Calu3 (cell line): Measurements from ENCODE around the gene DOK7. TPM values are rescaled to one million over a fixed set of nuclear protein-coding genes. Genes with fewer than 3 reads are reported as not detected.

ENCODE experiments used
- BruUV-seq: library from RNA; stranded (reverse); fragments of 400-500 nt; replicated peaks from 2 replicates; lab custom pipeline; 2021; lab: Mats Ljungman, UMichigan
- CTCF ChIA-PET: fragments of 300-600 bp; sonication (Branson Sonifier 250); formaldehyde crosslinking; loops from one replicate; lab custom pipeline; 2022; ENCODE audit warnings: antibody characterized with exemption; lab: Charles Lee
- DNase-seq: peaks from one replicate; pipeline ENCODE4 v3.0.0; 2022
- H3K27ac Mint-ChIP-seq: one replicate; pipeline ENCODE4 v1.8.0; 2022; ENCODE audit warnings: mixed read lengths; ENCODE audit not compliant: unreplicated experiment
- H3K27me3 Mint-ChIP-seq: one replicate; pipeline ENCODE4 v1.8.0; 2022; ENCODE audit warnings: mixed read lengths; ENCODE audit not compliant: unreplicated experiment
- H3K36me3 Mint-ChIP-seq: one replicate; pipeline ENCODE4 v1.8.0; 2022; ENCODE audit warnings: mild to moderate bottlenecking, moderate library complexity, mixed read lengths; ENCODE audit not compliant: insufficient read depth, unreplicated experiment
- H3K4me1 Mint-ChIP-seq: one replicate; pipeline ENCODE4 v1.8.0; 2022; ENCODE audit warnings: mild to moderate bottlenecking, low read depth, mixed read lengths; ENCODE audit not compliant: unreplicated experiment
- H3K4me3 Mint-ChIP-seq: one replicate; pipeline ENCODE4 v1.8.0; 2022; ENCODE audit warnings: mild to moderate bottlenecking, low read depth, moderate library complexity, mixed read lengths; ENCODE audit not compliant: unreplicated experiment
- H3K9me3 Mint-ChIP-seq: one replicate; pipeline ENCODE4 v1.8.0; 2022; ENCODE audit warnings: low read depth, mixed read lengths; ENCODE audit not compliant: unreplicated experiment
- intact Hi-C: fragments of 100-400 bp; cut with micrococcal nuclease; formaldehyde crosslinking; loops from one replicate; pipeline ENCODE4 v1.10.0; 2022; ENCODE audit not compliant: unreplicated experiment
- total RNA-seq: library from RNA; stranded (reverse); gene quantifications from 2 replicates; pipeline ENCODE4 v1.2.3, GENCODE V29; 2022
- TF ChIP-seq, protein P1 (sequence below): fragments of 200-600 bp; IDR thresholded peaks from one replicate; pipeline ENCODE4 v1.8.0; 2022; ENCODE audit warnings: antibody characterized with exemption; ENCODE audit not compliant: unreplicated experiment

Gene DOK7
- total RNA-seq, 1 experiment from 2014 or later: 2.7 TPM

- BruUV-seq: no TSS peak
- Mint-ChIP-seq H3K4me3 (no peak overlapping the region), H3K27me3 (no peaks in the 10 kb centered on the region), H3K4me1 (no peaks in the 10 kb centered on the region), H3K9me3 (no peaks in the 10 kb centered on the region), H3K36me3 (no peaks in the 10 kb centered on the region), H3K27ac (no peak overlapping the region)
- TF ChIP-seq, protein P1, sequence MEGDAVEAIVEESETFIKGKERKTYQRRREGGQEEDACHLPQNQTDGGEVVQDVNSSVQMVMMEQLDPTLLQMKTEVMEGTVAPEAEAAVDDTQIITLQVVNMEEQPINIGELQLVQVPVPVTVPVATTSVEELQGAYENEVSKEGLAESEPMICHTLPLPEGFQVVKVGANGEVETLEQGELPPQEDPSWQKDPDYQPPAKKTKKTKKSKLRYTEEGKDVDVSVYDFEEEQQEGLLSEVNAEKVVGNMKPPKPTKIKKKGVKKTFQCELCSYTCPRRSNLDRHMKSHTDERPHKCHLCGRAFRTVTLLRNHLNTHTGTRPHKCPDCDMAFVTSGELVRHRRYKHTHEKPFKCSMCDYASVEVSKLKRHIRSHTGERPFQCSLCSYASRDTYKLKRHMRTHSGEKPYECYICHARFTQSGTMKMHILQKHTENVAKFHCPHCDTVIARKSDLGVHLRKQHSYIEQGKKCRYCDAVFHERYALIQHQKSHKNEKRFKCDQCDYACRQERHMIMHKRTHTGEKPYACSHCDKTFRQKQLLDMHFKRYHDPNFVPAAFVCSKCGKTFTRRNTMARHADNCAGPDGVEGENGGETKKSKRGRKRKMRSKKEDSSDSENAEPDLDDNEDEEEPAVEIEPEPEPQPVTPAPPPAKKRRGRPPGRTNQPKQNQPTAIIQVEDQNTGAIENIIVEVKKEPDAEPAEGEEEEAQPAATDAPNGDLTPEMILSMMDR: no peak
- no peak for DNase-seq
- CTCF ChIA-PET: no interaction called here
- intact Hi-C loops: no loop called here
These were observed 47.5 kb upstream of the DOK7 start for GRCh38 chr4:3415471-3416141.

GRCh38 chr4:3416270-3416669, 46.8 kb upstream of the DOK7 start:
- no peak overlapping the region for H3K27ac Mint-ChIP-seq

GRCh38 chr4:3416821-3417221, 46.3 kb upstream of the DOK7 start:
- no peaks in the 10 kb centered on the region for H3K27me3 Mint-ChIP-seq
- TF ChIP-seq, protein P1: no peak
- no peak overlapping the region for H3K27ac Mint-ChIP-seq
- H3K36me3 Mint-ChIP-seq: no peaks in the 10 kb centered on the region
- CTCF ChIA-PET: no interaction called here
- no peaks in the 10 kb centered on the region for H3K4me1 Mint-ChIP-seq
- no TSS peak for BruUV-seq
- H3K4me3 Mint-ChIP-seq: no peak overlapping the region
- no peaks in the 10 kb centered on the region for H3K9me3 Mint-ChIP-seq
- intact Hi-C loops: no loop called here
- no peak for DNase-seq

More at GRCh38 chr4:3416270-3416669, 46.8 kb upstream of the DOK7 start:
- TF ChIP-seq, protein P1: no peak
- H3K9me3 Mint-ChIP-seq: no peaks in the 10 kb centered on the region
- no peaks in the 10 kb centered on the region for H3K4me1 Mint-ChIP-seq
- intact Hi-C loops: no loop called here
- CTCF ChIA-PET: no interaction called here
- DNase-seq: no peak
- H3K4me3 Mint-ChIP-seq: no peak overlapping the region
- no TSS peak for BruUV-seq
- no peaks in the 10 kb centered on the region for H3K36me3 Mint-ChIP-seq
- no peaks in the 10 kb centered on the region for H3K27me3 Mint-ChIP-seq

DNA sequence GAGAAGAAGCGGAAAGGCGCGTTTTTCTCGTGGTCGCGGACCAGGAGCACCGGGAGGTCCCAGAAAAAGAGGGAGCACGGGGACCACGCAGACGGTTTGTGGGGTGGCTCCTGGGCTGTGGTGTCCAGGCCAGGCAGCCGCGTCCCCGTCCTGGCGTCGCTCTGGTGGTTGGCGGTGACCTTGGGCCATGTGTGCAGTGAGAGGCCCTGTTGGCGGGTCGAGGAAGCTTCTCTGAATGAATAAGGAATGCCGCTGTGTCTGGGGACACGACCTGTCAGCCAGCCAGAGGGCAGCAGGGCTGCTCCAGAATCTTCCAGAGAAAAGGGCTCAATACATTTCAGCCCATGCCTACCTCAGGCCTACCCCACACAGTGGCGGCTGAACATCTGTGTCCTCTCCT, 45.7 kb upstream of the DOK7 start:
- H3K4me3 Mint-ChIP-seq: no peak overlapping the region
- intact Hi-C loops: no loop called here
- no peaks in the 10 kb centered on the region for H3K4me1 Mint-ChIP-seq
- TF ChIP-seq, protein P1: no peak
- CTCF ChIA-PET: no interaction called here
- no peak for DNase-seq
- H3K9me3 Mint-ChIP-seq: no peaks in the 10 kb centered on the region
- no TSS peak for BruUV-seq
- no peak overlapping the region for H3K27ac Mint-ChIP-seq
- no peaks in the 10 kb centered on the region for H3K36me3 Mint-ChIP-seq
- no peaks in the 10 kb centered on the region for H3K27me3 Mint-ChIP-seq
